Tibial artery (tissue), 4 donors: ENCODE data around the gene FPR1.

Experiments used
- DNase-seq, 2 donors: peaks; one replicate each; pipeline ENCODE4 v3.0.0-alpha.2; 2019
- H3K27ac ChIP-seq, 2 donors: fragments of 200-600 bp; sonication (generic) in 1 of 2; 1 replicate in 1 of 2; 2 replicates in 1 of 2; pipeline ENCODE4 v1.5.1; 2018 to 2019; ENCODE audit warnings: mild to moderate bottlenecking in 1 of 2
- H3K27me3 ChIP-seq, 2 donors: fragments of 200-600 bp; sonication (generic) in 1 of 2; one replicate each; pipeline versions ENCODE4 v1.5.1 to v1.6.0; 2016 to 2019
- H3K36me3 ChIP-seq, 3 donors: fragments of 200-600 bp; sonication (generic) in 2 of 3; one replicate each; pipeline ENCODE4 v1.5.1; 2016 to 2019; ENCODE audit warnings: mild to moderate bottlenecking in 2 of 3
- H3K4me1 ChIP-seq, 4 donors: fragments of 200-600 bp; sonication (generic) in 2 of 4; 1 replicate in 3 of 4; 2 replicates in 1 of 4; pipeline ENCODE4 v1.5.1; 2016 to 2019
- H3K4me3 ChIP-seq, 2 donors: fragments of 200-600 bp; sonication (generic) in 1 of 2; 1 replicate in 1 of 2; 2 replicates in 1 of 2; pipeline ENCODE4 v1.5.1; 2018 to 2019; ENCODE audit warnings: mild to moderate bottlenecking in 2 of 2
- H3K9me3 ChIP-seq, 3 donors: fragments of 200-600 bp; sonication (generic) in 1 of 3; one replicate each; pipeline ENCODE4 v1.5.1; 2016 to 2019
- CTCF ChIP-seq, 2 experiments: fragments of 200-600 bp in 1 of 2; fragments of 450-650 bp in 1 of 2; IDR thresholded peaks; one replicate each; pipeline ENCODE4 v1.5.1; 2017 to 2019; ENCODE audit warnings: antibody characterized with exemption in 2 of 2, mild to moderate bottlenecking in 1 of 2, moderate library complexity in 1 of 2
- intact Hi-C: fragments of 100-400 bp; cut with DNase I; formaldehyde crosslinking; loops from one replicate; pipeline ENCODE4 v1.15.0; 2023; ENCODE audit warnings: low total_unique reads

The FPR1 gene

GRCh38 chr19:51784109-51784785 is 32.6 kb upstream of the FPR1 start:
- Histone ChIP-seq H3K9me3 (no peaks in the 10 kb centered on the region), H3K4me1 (no peaks in the 10 kb centered on the region), H3K27me3 (peaks cover 0 to 7% of the 10 kb centered on the region in 2 donors), H3K27ac (no peak overlapping the region), H3K4me3 (no peak overlapping the region), H3K36me3 (no peaks in the 10 kb centered on the region)
- no peak for TF ChIP-seq CTCF (IDR thresholded peaks at IDR 0.05)
- DNase-seq: no peak
- intact Hi-C loops: no loop called here

GRCh38 chr19:51783372-51783771 is 31.7 kb upstream of the FPR1 start:
- Histone ChIP-seq H3K36me3 (no peaks in the 10 kb centered on the region), H3K27ac (no peak overlapping the region), H3K4me1 (no peaks in the 10 kb centered on the region), H3K4me3 (no peak overlapping the region), H3K9me3 (no peaks in the 10 kb centered on the region), H3K27me3 (peaks cover 0 to 10% of the 10 kb centered on the region in 2 donors)
- intact Hi-C loops: no loop called here
- no peak for TF ChIP-seq CTCF (IDR thresholded peaks at IDR 0.05)
- DNase-seq: no peak

GRCh38 chr19:51781999-51782398 is 30.3 kb upstream of the FPR1 start:
- H3K36me3 ChIP-seq: no peaks in the 10 kb centered on the region
- H3K9me3 ChIP-seq: no peaks in the 10 kb centered on the region
- no peak overlapping the region for H3K4me3 ChIP-seq
- intact Hi-C loops: no loop called here
- H3K27me3 ChIP-seq: peaks cover 0 to 10% of the 10 kb centered on the region in 2 donors
- DNase-seq: no peak
- TF ChIP-seq CTCF (IDR thresholded peaks at IDR 0.05): no peak
- H3K27ac ChIP-seq: no peak overlapping the region
- peaks cover 0 to 4% (median 0%) of the 10 kb centered on the region in 4 donors for H3K4me1 ChIP-seq

- DNase-seq: no peak
- Histone ChIP-seq H3K4me3 (no peak overlapping the region), H3K9me3 (no peaks in the 10 kb centered on the region), H3K27me3 (peaks cover 0 to 10% of the 10 kb centered on the region in 2 donors), H3K36me3 (no peaks in the 10 kb centered on the region), H3K4me1 (peaks cover 0 to 4% (median 0%) of the 10 kb centered on the region in 4 donors), H3K27ac (no peak overlapping the region)
- TF ChIP-seq CTCF (IDR thresholded peaks at IDR 0.05): no peak
- intact Hi-C loops: no loop called here
These were observed 28.6 kb upstream of the FPR1 start for GRCh38 chr19:51780270-51780669.

GRCh38 chr19:51779703-51780102 is 28.0 kb upstream of the FPR1 start:
- Histone ChIP-seq H3K4me3 (no peak overlapping the region), H3K27me3 (peaks cover 0 to 13% of the 10 kb centered on the region in 2 donors), H3K4me1 (peaks cover 0 to 4% (median 0%) of the 10 kb centered on the region in 4 donors), H3K36me3 (no peaks in the 10 kb centered on the region), H3K9me3 (no peaks in the 10 kb centered on the region), H3K27ac (no peak overlapping the region)
- intact Hi-C loops: loop anchor here (10.0 kb wide), 1 partner anchor 305 kb away; the partner anchor contains the start of gene CEACAM18
- no peak for TF ChIP-seq CTCF (IDR thresholded peaks at IDR 0.05)
- no peak for DNase-seq
